SU-DHL-6 (cell line): Measurements from ENCODE around the gene GLRA3.
"Not testable (repeated sequence)": the region's sequence is repeated elsewhere in the genome, so short reads cannot be mapped to it uniquely, and the experiment has no call there.

ENCODE experiments used
- H2AFZ ChIP-seq: fragments of 200-600 bp; sonication (generic); 2 replicates; pipeline ENCODE4 v1.6.1; 2014; ENCODE audit warnings: low read depth, mild to moderate bottlenecking, moderate library complexity, mixed read lengths, antibody characterized with exemption, low read length; ENCODE audit not compliant: severe bottlenecking
- H3F3A ChIP-seq: fragments of 200-600 bp; shearing (Covaris generic); 2 replicates; pipeline ENCODE4 v1.6.0; 2016; ENCODE audit warnings: antibody characterized with exemption, mild to moderate bottlenecking; ENCODE audit not compliant: insufficient read depth
- H3K27ac ChIP-seq: fragments of 200-600 bp; sonication (generic); 2 replicates; pipeline ENCODE4 v1.5.1; 2016; ENCODE audit warnings: low read depth, mild to moderate bottlenecking, low read length, moderate library complexity, mixed read lengths
- H3K27me3 ChIP-seq: fragments of 200-600 bp; sonication (generic), shearing (Covaris generic); 2 replicates; pipeline ENCODE4 v1.6.0; 2014; ENCODE audit warnings: mild to moderate bottlenecking, low read length
- H3K36me3 ChIP-seq: fragments of 200-600 bp; sonication (generic); 2 replicates; pipeline ENCODE4 v1.6.1; 2014; ENCODE audit warnings: mild to moderate bottlenecking, low read length, mixed read lengths
- H3K4me2 ChIP-seq: fragments of 300-600, 200-600 bp; shearing (Covaris generic), sonication (generic); 2 replicates; pipeline ENCODE4 v1.6.0; 2014; ENCODE audit warnings: low read length, low read depth, mild to moderate bottlenecking; ENCODE audit not compliant: poor library complexity, severe bottlenecking
- H3K4me3 ChIP-seq: fragments of 200-600 bp; sonication (generic); 2 replicates; pipeline ENCODE4 v1.5.1; 2014; ENCODE audit warnings: antibody characterized with exemption, low read length, mild to moderate bottlenecking, mixed read lengths; ENCODE audit not compliant: insufficient read depth, poor library complexity, severe bottlenecking
- H3K79me2 ChIP-seq: fragments of 200-600 bp; sonication (generic); 2 replicates; pipeline ENCODE4 v1.6.1; 2014; ENCODE audit warnings: mild to moderate bottlenecking, low read length, moderate library complexity; ENCODE audit not compliant: insufficient read depth
- H3K9ac ChIP-seq: fragments of 200-600 bp; sonication (generic); 2 replicates; pipeline ENCODE4 v1.7.0; 2014; ENCODE audit warnings: mild to moderate bottlenecking, low read length
- H3K9me2 ChIP-seq: fragments of 200-600 bp; sonication (generic); replicated peaks from 2 replicates; pipeline ENCODE4 v1.6.1; 2014; ENCODE audit warnings: low read length; ENCODE audit not compliant: insufficient read depth
- H3K9me3 ChIP-seq: fragments of 200-600 bp; sonication (generic); 2 replicates; pipeline ENCODE4 v1.6.1; 2014; ENCODE audit warnings: low read length, mixed read lengths; ENCODE audit not compliant: insufficient read depth
- H4K20me1 ChIP-seq: fragments of 200-600 bp; sonication (generic); 2 replicates; pipeline ENCODE4 v1.6.1; 2014; ENCODE audit warnings: low read depth, mild to moderate bottlenecking, antibody characterized with exemption, low read length, moderate library complexity, mixed read lengths
- CTCF ChIP-seq: fragments of 200-600 bp; sonication (generic); IDR thresholded peaks from one replicate; pipeline ENCODE4 v1.5.1; 2017; ENCODE audit warnings: antibody characterized with exemption, mild to moderate bottlenecking, low read length, moderate library complexity; ENCODE audit not compliant: insufficient read depth, poor library complexity, severe bottlenecking
- EZH2phosphoT487 ChIP-seq: fragments of 200-600 bp; sonication (generic), shearing (Covaris generic); conservative IDR thresholded peaks from 2 replicates; pipeline ENCODE4 v1.6.1; 2018; ENCODE audit warnings: mild to moderate bottlenecking, antibody characterized with exemption, low read length, moderate library complexity, mixed read lengths

GLRA3 gene

GRCh38 chr4:174697896-174698295 lies 131.2 kb downstream of the GLRA3 start:
- Histone ChIP-seq H3K27me3 (no peaks in the 10 kb centered on the region), H3K9me3 (no peaks in the 10 kb centered on the region), H3K4me2 (no peak overlapping the region), H3K4me3 (no peak overlapping the region), H2AFZ (no peak overlapping the region), H3F3A (no peaks in the 10 kb centered on the region), H3K36me3 (no peaks in the 10 kb centered on the region), H3K79me2 (no peaks in the 10 kb centered on the region), H3K9ac (no peak overlapping the region), H3K27ac (no peak overlapping the region), H4K20me1 (no peaks in the 10 kb centered on the region), H3K9me2 (no peaks in the 10 kb centered on the region)
- no peak for TF ChIP-seq EZH2phosphoT487
- no peak for TF ChIP-seq CTCF

- H3K9me3 ChIP-seq, result no peaks in the 10 kb centered on the region
- no peak overlapping the region for H3K9ac ChIP-seq
- TF ChIP-seq EZH2phosphoT487 (no peak), CTCF (no peak)
- no peaks in the 10 kb centered on the region for H3F3A ChIP-seq
- H2AFZ ChIP-seq, result no peak overlapping the region
- H3K27me3 ChIP-seq, result no peaks in the 10 kb centered on the region
- H3K79me2 ChIP-seq, result no peaks in the 10 kb centered on the region
- no peaks in the 10 kb centered on the region for H4K20me1 ChIP-seq
- H3K9me2 ChIP-seq, result no peaks in the 10 kb centered on the region
- H3K36me3 ChIP-seq, result no peaks in the 10 kb centered on the region
- H3K4me2 ChIP-seq, result no peak overlapping the region
- no peak overlapping the region for H3K27ac ChIP-seq
- H3K4me3 ChIP-seq, result no peak overlapping the region
These were observed 131.8 kb downstream of the GLRA3 start for GRCh38 chr4:174697202-174697601.

- Histone ChIP-seq H3K9ac (no peak overlapping the region), H2AFZ (no peak overlapping the region)
These were observed 132.4 kb downstream of the GLRA3 start for GRCh38 chr4:174696657-174697056.

GRCh38 chr4:174691876-174692275 lies 137.2 kb downstream of the GLRA3 start:
- H3K4me3 ChIP-seq, H3K9ac ChIP-seq, H4K20me1 ChIP-seq, H3K36me3 ChIP-seq, H3K4me2 ChIP-seq, H3F3A ChIP-seq, H3K27me3 ChIP-seq, H3K79me2 ChIP-seq, H3K9me3 ChIP-seq, H3K27ac ChIP-seq, H3K9me2 ChIP-seq, H2AFZ ChIP-seq: not testable (repeated sequence)

More at GRCh38 chr4:174696657-174697056, 132.4 kb downstream of the GLRA3 start:
- H3K4me2 ChIP-seq, result no peak overlapping the region
- no peaks in the 10 kb centered on the region for H3F3A ChIP-seq
- no peak overlapping the region for H3K4me3 ChIP-seq
- H3K36me3 ChIP-seq, result no peaks in the 10 kb centered on the region
- H3K9me2 ChIP-seq, result no peaks in the 10 kb centered on the region
- H3K79me2 ChIP-seq, result no peaks in the 10 kb centered on the region
- no peak for TF ChIP-seq CTCF
- TF ChIP-seq EZH2phosphoT487, result no peak
- no peaks in the 10 kb centered on the region for H3K9me3 ChIP-seq
- no peaks in the 10 kb centered on the region for H4K20me1 ChIP-seq
- H3K27me3 ChIP-seq, result no peaks in the 10 kb centered on the region
- H3K27ac ChIP-seq, result no peak overlapping the region
